Smooth muscle cell (in vitro differentiated cells): ENCODE data around the gene RXFP3. TPM values are rescaled to one million over a fixed set of nuclear protein-coding genes. Genes with fewer than 3 reads are reported as not detected.

ENCODE experiments used
- DNase-seq: peaks from one replicate; lab custom pipeline; 2025; ENCODE audit not compliant: unreplicated experiment; lab: John Stamatoyannopoulos, UW
- H2AFZ ChIP-seq: fragments of 200-600 bp; sonication (generic); 2 replicates; pipeline ENCODE4 v1.6.0; 2016; ENCODE audit warnings: antibody characterized with exemption, low read depth, mild to moderate bottlenecking
- H3F3A ChIP-seq: fragments of 200-600 bp; sonication (generic); 2 replicates; pipeline ENCODE4 v1.6.0; 2017; ENCODE audit warnings: antibody characterized with exemption, low read depth
- H3K27ac ChIP-seq: fragments of 200-600 bp; sonication (generic); 2 replicates; pipeline ENCODE4 v1.5.1; 2016; ENCODE audit warnings: low read depth, mild to moderate bottlenecking
- H3K27me3 ChIP-seq: fragments of 200-600 bp; sonication (generic); 2 replicates; pipeline ENCODE4 v1.6.1; 2016; ENCODE audit warnings: low read depth, mild to moderate bottlenecking
- H3K36me3 ChIP-seq: fragments of 200-600 bp; sonication (generic); 2 replicates; pipeline ENCODE4 v1.5.1; 2016; ENCODE audit warnings: low read depth
- H3K4me1 ChIP-seq: fragments of 200-600 bp; sonication (generic); 2 replicates; pipeline ENCODE4 v1.5.1; 2016; ENCODE audit warnings: low read depth
- H3K4me2 ChIP-seq: fragments of 200-600 bp; sonication (generic); 2 replicates; pipeline ENCODE4 v1.6.0; 2016; ENCODE audit warnings: mild to moderate bottlenecking
- H3K4me3 ChIP-seq: fragments of 200-600 bp; sonication (generic); 2 replicates; pipeline ENCODE4 v1.5.1; 2016; ENCODE audit warnings: mild to moderate bottlenecking
- H3K79me2 ChIP-seq: fragments of 200-600 bp; sonication (generic); 2 replicates; pipeline ENCODE4 v1.6.0; 2016; ENCODE audit warnings: low read depth, mild to moderate bottlenecking
- H3K9ac ChIP-seq: fragments of 200-600 bp; sonication (generic); 2 replicates; pipeline ENCODE4 v1.6.0; 2016; ENCODE audit warnings: low read depth
- H3K9me3 ChIP-seq: fragments of 200-600 bp; sonication (generic); replicated peaks from 2 replicates; pipeline ENCODE4 v1.5.1; 2016; ENCODE audit warnings: low read depth
- H4K20me1 ChIP-seq: fragments of 200-600 bp; sonication (generic); 2 replicates; pipeline ENCODE4 v1.6.0; 2016; ENCODE audit warnings: low read depth
- CTCF ChIP-seq: fragments of 200-600 bp; sonication (generic); IDR thresholded peaks from 2 replicates; pipeline ENCODE4 v1.5.1; 2017; ENCODE audit warnings: borderline replicate concordance, mild to moderate bottlenecking, antibody characterized with exemption; ENCODE audit not compliant: insufficient read depth, poor library complexity, severe bottlenecking
- WGBS: methylation state at CpG from one replicate; pipeline ENCODE4 v1.1.7; 2016; ENCODE audit warnings: low lambda C conversion rate; 5-methylcytosine and 5-hydroxymethylcytosine counted together
- polyA plus RNA-seq: library from polyadenylated mRNA; unstranded; fragments of >200 nt; fragmentation: Nextera tagmentation; extraction: Ambion mirVana; gene quantifications from 2 replicates; pipeline ENCODE4 v1.2.1, GENCODE V29; 2016
- total RNA-seq: library from RNA; depleted of rRNA; stranded (reverse); fragments of >200 nt; gene quantifications from 2 replicates; pipeline ENCODE4 v1.2.3, GENCODE V29; 2014

RXFP3 gene
- total and polyA plus RNA-seq, 2 experiments from 2014 or later: 0.16 TPM; not detected in 1

DNA sequence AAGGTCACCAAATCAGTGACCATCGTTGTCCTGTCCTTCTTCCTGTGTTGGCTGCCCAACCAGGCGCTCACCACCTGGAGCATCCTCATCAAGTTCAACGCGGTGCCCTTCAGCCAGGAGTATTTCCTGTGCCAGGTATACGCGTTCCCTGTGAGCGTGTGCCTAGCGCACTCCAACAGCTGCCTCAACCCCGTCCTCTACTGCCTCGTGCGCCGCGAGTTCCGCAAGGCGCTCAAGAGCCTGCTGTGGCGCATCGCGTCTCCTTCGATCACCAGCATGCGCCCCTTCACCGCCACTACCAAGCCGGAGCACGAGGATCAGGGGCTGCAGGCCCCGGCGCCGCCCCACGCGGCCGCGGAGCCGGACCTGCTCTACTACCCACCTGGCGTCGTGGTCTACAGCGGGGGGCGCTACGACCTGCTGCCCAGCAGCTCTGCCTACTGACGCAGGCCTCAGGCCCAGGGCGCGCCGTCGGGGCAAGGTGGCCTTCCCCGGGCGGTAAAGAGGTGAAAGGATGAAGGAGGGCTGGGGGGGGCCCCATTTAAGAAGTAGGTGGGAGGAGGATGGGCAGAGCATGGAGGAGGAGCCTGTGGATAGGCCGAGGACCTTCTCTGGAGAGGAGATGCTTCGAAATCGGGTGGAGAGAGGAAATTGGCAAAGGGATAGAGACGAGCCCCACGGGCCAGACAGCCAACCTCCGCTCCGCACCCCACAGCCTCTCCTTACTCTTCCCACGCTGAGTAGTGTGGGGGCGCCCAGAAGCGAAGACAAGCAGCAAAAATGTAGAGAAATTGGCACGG lies 1.7 kb downstream of the RXFP3 start:
- DNase-seq: no peak
- Histone ChIP-seq H3K79me2 (no peaks in the 10 kb centered on the region), H3K27me3 (peaks cover 6% of the 10 kb centered on the region)

GRCh38 chr5:33938507-33938796 lies 2.3 kb downstream of the RXFP3 start:
- TF ChIP-seq CTCF: no peak
- Histone ChIP-seq H3K27me3 (peaks cover 6% of the 10 kb centered on the region), H3F3A (no peaks in the 10 kb centered on the region), H3K79me2 (no peaks in the 10 kb centered on the region), H3K4me1 (no peaks in the 10 kb centered on the region), H3K36me3 (no peaks in the 10 kb centered on the region), H3K4me2 (no peak overlapping the region), H2AFZ (no peak overlapping the region), H4K20me1 (no peaks in the 10 kb centered on the region), H3K9ac (no peak overlapping the region), H3K4me3 (no peak overlapping the region), H3K27ac (no peak overlapping the region), H3K9me3 (no peaks in the 10 kb centered on the region)
- no peak for DNase-seq
- WGBS: 92% methylated on average over 14 of the region's 14 CpGs

More for the DNA sequence above, 1.7 kb downstream of the RXFP3 start:
- Histone ChIP-seq H3K4me2 (no peak overlapping the region), H3F3A (no peaks in the 10 kb centered on the region), H3K9me3 (no peaks in the 10 kb centered on the region), H3K4me3 (no peak overlapping the region), H2AFZ (no peak overlapping the region), H4K20me1 (no peaks in the 10 kb centered on the region), H3K9ac (no peak overlapping the region), H3K4me1 (no peaks in the 10 kb centered on the region), H3K36me3 (no peaks in the 10 kb centered on the region), H3K27ac (no peak overlapping the region)
- 94% methylated on average over 54 of the region's 54 CpGs for WGBS
- TF ChIP-seq CTCF: no peak

DNA sequence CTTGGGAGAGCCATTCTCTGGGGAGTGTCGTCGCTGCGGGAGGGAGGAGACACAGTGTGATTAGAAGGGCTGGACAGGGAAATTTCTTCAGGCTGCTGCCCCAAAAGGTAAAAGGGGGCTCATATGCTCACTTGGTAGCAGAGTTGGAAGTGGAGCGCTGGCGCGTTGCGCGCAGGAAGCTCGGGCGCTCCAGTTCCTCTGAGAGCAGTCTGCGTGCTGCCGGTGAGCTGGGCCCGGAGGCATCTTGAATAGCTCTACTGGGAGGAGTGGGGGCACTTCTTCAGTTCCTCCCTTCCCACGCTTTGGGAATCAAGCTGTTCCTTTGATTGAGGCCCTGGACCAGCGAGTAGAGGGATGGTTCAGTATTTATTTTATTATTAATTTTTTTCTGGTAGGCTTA lies 2.7 kb downstream of the RXFP3 start:
- H2AFZ ChIP-seq: no peak overlapping the region
- H3K79me2 ChIP-seq: no peaks in the 10 kb centered on the region
- peaks cover 6% of the 10 kb centered on the region for H3K27me3 ChIP-seq
- no peaks in the 10 kb centered on the region for H3K9me3 ChIP-seq
- H3K36me3 ChIP-seq: no peaks in the 10 kb centered on the region
- no peak for TF ChIP-seq CTCF
- no peaks in the 10 kb centered on the region for H4K20me1 ChIP-seq
- no peaks in the 10 kb centered on the region for H3K4me1 ChIP-seq
- H3K9ac ChIP-seq: no peak overlapping the region
- H3K4me2 ChIP-seq: no peak overlapping the region
- no peak for DNase-seq
- no peaks in the 10 kb centered on the region for H3F3A ChIP-seq
- no peak overlapping the region for H3K27ac ChIP-seq
- WGBS: 95% methylated on average over 15 of the region's 15 CpGs
- no peak overlapping the region for H3K4me3 ChIP-seq

GRCh38 chr5:33939556-33940262 lies 3.5 kb downstream of the RXFP3 start:
- Histone ChIP-seq H3K36me3 (no peaks in the 10 kb centered on the region), H3K27me3 (peaks cover 6% of the 10 kb centered on the region), H3K9ac (no peak overlapping the region), H3F3A (no peaks in the 10 kb centered on the region), H4K20me1 (no peaks in the 10 kb centered on the region), H3K9me3 (no peaks in the 10 kb centered on the region), H3K4me2 (peak overlapping the region; percentile 66), H2AFZ (no peak overlapping the region), H3K79me2 (no peaks in the 10 kb centered on the region), H3K27ac (peak overlapping the region; percentile 74), H3K4me1 (no peaks in the 10 kb centered on the region), H3K4me3 (no peak overlapping the region)
- no peak for DNase-seq
- 52% methylated on average over 8 of the region's 8 CpGs for WGBS
- TF ChIP-seq CTCF: no peak
